ENCODE data around the gene TMEM132A.

TMEM132A gene, protein sequence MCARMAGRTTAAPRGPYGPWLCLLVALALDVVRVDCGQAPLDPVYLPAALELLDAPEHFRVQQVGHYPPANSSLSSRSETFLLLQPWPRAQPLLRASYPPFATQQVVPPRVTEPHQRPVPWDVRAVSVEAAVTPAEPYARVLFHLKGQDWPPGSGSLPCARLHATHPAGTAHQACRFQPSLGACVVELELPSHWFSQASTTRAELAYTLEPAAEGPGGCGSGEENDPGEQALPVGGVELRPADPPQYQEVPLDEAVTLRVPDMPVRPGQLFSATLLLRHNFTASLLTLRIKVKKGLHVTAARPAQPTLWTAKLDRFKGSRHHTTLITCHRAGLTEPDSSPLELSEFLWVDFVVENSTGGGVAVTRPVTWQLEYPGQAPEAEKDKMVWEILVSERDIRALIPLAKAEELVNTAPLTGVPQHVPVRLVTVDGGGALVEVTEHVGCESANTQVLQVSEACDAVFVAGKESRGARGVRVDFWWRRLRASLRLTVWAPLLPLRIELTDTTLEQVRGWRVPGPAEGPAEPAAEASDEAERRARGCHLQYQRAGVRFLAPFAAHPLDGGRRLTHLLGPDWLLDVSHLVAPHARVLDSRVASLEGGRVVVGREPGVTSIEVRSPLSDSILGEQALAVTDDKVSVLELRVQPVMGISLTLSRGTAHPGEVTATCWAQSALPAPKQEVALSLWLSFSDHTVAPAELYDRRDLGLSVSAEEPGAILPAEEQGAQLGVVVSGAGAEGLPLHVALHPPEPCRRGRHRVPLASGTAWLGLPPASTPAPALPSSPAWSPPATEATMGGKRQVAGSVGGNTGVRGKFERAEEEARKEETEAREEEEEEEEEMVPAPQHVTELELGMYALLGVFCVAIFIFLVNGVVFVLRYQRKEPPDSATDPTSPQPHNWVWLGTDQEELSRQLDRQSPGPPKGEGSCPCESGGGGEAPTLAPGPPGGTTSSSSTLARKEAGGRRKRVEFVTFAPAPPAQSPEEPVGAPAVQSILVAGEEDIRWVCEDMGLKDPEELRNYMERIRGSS

DNA sequence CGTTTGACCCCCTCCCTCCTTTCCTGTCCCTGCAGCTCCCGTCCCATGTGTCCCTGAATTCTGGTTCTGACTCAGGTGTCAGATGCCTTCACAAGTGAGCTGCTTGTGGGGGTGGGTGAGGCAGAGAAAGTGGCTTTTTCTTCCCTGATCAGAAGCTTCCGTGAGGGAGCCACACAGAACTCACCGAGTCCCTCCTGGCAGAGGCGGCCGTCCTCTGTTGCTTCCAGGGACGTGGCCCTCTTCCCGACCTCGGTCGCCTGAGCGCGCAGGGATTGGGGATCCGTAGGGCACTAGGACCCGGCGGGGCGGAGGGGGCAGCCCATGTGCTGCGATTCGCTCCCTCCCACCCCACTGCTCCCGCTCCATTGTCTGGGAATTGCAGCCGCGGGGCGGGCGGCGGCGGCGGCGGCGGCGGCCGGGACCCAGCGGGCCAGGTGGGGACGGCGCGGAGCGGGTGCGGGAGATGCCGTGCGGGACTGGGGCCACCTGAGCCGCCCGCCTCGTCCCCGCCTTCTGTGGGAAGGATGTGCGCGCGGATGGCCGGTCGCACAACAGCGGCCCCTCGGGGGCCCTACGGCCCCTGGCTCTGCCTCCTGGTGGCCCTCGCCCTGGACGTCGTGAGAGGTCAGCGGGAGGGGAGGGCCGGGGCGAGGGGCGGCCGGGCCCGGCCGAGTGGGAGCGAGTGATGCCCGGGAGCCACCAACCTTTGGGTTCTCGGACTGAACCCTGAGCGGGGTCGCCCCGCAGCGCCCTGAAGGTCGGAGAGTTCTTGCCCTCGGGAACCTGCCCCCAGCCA, at the start of gene TMEM132A:
Gene TMEM132A, plus strand, starts transcription at position 351 of the 796 bp plus-strand sequence. Its CDS starts 174 bp downstream, at position 525.
- peak; percentile 20 for DNase-seq (ENCODE audit: low read depth)

- DNase-seq (ENCODE audit: low read depth): no peak
These were observed 48.7 kb upstream of the TMEM132A start for GRCh38 chr11:60875366-60876167.

DNA sequence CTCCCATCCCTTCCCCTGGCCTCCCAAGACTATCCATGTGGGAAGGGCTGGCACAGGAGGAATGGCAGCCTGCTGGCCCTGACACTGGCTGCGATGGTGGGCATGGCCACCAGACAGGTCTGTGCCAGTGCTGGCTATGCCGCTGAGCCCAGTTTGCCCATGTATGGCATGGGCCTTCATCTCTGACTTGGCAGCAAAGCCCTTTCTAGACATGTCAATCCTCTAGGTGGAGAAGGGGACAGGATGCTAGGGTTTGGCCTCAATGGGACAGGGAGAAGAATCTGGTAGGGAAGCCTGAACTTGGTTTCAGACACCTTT, 48.1 kb upstream of the TMEM132A start:
- no peak for DNase-seq (ENCODE audit: low read depth)

- DNase-seq (ENCODE audit: low read depth): no peak
These were observed 45.8 kb upstream of the TMEM132A start for GRCh38 chr11:60878245-60879101.

DNA sequence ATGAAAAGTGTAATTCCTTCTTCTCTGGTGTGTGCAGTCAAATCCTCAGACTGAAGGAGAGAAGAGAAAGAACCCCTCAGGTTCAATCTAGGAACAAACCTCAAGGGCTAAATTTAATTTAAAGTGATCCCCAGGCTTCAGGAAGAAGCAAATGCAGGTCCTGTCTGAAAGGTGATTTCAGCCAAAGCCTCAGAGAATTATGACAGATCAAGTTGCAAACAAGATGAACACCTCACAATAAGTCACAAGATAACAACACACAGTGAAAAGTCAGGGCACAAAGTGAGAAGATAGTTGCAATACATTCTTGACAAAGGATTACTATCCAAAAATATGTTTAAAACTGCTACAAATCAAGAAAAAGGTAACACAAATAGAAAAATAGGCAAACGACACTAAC, 45.2 kb upstream of the TMEM132A start:
- no peak for DNase-seq (ENCODE audit: low read depth)

- DNase-seq (ENCODE audit: low read depth): no peak
These were observed 44.2 kb upstream of the TMEM132A start for GRCh38 chr11:60879971-60880588.

- no peak for DNase-seq (ENCODE audit: low read depth)
These were observed 43.5 kb upstream of the TMEM132A start for GRCh38 chr11:60880643-60881282.

DNA sequence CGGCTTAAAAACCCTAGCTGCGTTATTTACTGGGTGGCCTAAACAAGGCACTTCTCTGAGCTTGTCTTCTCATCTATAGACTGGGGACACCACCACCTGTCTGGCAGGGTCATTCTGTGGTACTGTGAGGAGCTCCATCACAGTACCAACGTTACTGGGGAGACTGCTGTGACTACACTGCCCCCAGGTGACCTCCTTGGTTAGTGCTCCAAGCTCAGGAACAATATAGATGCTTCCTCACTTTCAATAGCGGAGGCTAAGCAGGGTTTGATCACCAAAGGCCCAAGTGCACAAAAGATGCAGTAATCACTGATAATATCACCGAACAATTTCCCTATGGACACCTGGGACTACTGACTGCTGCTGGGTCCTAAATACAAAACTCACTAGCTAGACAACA, 36.7 kb upstream of the TMEM132A start:
- no peak for DNase-seq (ENCODE audit: low read depth)

DNA sequence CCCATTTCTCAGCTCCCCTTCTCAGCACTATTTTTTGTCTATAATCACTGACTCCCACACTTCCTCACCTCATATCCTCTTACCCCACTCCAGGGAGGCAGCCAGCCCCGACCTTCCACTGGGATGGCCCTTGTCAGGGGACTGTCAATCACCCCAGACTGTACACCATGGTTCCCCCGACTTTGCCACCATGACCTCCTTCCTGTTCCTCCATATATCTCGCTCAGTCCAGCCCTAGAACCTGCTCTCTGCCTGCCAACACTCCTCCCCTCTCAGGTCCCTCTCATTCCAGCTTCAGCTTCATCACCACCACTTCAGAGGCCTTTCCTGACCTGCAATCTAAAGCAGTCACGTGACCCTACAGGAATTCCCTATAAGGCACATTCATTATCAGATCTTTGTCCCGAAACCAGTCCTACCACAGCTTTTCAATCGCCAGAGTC, 34.4 kb upstream of the TMEM132A start:
- no peak for DNase-seq (ENCODE audit: low read depth)

GRCh38 chr11:60890696-60891095, 33.6 kb upstream of the TMEM132A start:
- DNase-seq (ENCODE audit: low read depth): no peak

DNA sequence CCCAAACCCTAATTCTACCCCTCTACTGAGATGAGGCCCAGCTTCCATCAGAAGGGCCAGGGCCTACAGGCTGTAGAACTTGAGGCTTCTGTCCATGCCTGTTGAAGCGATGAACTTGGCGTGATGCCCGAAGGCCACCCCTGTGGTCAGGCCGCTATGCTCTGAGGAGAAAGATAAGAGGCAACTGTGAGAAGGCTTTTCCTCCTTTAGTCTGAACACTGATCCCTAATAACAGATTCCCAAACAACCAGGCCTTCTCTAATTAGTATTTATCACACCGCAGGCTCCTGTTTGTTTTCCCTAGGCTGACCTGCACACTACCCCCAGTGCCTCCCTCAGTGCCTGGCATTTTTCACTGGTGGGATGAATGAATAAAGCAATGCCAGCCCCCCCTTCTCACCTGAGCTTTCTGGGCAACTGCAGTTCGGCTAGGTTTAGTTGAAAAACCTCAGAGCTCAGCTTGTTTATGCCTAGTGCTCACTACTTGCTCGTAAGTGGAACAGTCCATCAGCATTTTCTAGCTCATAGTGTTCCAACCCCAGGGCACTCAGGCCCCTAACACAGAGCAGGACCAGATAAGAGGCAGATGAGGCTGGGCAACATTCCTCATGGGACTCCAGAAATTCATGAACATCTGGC, 33.0 kb upstream of the TMEM132A start:
- DNase-seq (ENCODE audit: low read depth): no peak

DNA sequence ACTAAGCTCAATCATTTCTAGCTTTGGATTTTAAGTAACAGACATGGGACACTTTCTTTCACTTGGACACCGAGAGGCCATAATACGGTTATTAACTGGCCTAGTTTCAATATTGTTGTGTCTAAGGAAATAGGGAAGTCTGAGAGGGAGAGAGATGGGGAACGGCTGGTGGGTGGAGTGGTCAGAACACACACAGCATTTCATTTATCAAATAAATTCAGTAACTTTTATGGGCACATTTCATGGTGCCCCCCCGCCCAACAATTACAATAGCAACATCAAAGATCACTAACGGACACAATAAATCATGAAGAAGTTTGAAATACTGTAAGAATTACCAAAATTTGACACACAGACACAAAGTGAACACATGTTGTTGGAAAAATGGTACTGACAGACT, 28.6 kb upstream of the TMEM132A start:
- no peak for DNase-seq (ENCODE audit: low read depth)

DNA sequence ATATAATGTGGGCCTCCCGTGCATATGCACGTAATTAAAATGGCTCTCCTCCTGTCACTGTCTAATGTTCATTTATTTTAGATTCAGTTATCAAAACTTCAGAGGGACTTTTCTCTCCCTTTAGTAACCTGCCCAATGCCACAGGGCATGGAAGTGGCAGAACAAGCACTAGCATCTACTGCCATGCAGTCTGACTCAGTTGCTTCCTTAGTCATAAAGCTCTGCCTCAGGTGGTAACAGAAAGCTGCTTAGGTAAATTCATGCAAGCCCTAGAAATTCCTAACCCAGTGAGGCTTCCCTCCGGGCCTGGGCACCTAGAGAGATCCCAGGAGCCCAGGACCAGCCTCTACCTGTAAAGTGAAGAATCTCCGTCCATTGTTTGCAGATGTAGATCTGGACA, 26.8 kb upstream of the TMEM132A start:
- DNase-seq (ENCODE audit: low read depth): no peak

GRCh38 chr11:60899046-60899936, 25.0 kb upstream of the TMEM132A start:
- DNase-seq (ENCODE audit: low read depth): peak; percentile 52

GRCh38 chr11:60899977-60900376, 24.3 kb upstream of the TMEM132A start:
- DNase-seq (ENCODE audit: low read depth): no peak

DNA sequence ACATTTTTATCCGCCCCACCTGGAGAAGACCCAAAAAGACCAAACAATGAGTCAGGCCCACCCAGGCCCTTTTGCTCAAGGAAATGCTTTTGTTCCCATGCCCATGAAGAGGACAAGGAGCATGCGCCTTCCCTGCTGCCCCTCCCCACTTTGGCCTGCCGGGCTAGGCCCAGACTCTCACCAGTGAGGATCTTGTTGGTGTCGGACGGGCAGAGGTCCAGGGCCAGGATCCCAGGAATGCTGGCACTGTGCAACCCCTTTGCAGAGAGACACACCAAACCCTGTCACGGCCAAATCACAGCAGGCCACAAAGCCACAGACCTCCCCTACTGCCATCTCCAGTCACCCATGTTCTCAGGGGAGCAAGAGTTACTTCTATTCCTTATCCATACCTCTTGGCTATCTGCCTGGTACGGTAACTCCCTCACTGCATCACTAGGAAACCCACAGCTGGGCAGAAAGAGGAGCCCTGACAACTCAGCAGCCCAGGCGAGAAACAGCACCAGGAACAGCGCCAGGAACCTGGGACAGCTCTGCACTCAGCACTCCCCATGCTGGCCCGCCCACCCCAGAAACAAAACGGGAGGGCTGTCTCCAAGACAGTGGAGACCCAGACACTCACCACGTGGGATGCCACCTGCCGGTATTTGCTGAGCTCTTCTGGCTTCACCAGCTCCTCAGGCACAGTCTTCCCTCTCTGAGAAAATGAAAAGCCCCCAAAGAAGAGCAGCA, 23.4 kb upstream of the TMEM132A start:
- no peak for DNase-seq (ENCODE audit: low read depth)

DNA sequence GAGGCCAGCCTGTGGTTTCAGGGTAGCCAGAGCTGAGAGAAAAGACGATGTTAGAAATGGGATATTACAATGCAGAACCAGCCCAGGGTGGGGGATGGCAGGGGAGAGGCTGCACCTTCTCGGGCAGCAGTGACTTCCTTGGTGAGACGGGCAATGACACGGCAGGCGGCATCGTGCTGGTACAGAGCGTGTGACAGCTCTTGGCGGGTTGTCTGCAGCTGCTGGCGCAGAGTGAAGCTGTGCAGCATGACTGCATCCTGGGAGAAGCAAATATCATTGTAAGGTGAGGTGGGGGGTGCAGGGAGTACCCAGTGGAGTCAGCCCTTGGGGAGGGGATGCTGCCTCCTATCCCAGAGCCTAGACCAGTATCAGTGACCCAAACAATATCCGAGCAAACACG, 21.6 kb upstream of the TMEM132A start:
- no peak for DNase-seq (ENCODE audit: low read depth)
